WTC11 (cell line): ENCODE data around the gene PLEKHO2. TPM values are rescaled to one million over a fixed set of nuclear protein-coding genes. Genes with fewer than 3 reads are reported as not detected.

Experiments used
- ATAC-seq: fragments of 200-7000 bp; cut with Tn5 transposase; 2 replicates; pipeline ENCODE4 v1.10.0; 2021; ENCODE audit warnings: mild to moderate bottlenecking, moderate library complexity
- CTCF ChIA-PET: fragments of 300-600 bp; sonication (Branson Sonifier 250); formaldehyde crosslinking; loops from one replicate; lab custom pipeline; 2021; ENCODE audit warnings: antibody characterized with exemption; lab: Charles Lee
- POLR2A ChIA-PET: fragments of 350-600 bp; sonication (Branson Sonifier 250); formaldehyde crosslinking; loops from one replicate; lab custom pipeline; 2021; ENCODE audit warnings: antibody characterized with exemption; lab: Charles Lee
- DNase-seq: peaks from one replicate; pipeline ENCODE4 v3.0.0; 2021; ENCODE audit warnings: low spot score
- H3K27ac Mint-ChIP-seq: 2 replicates; pipeline ENCODE4 v1.8.0; 2021; ENCODE audit warnings: mixed read lengths
- H3K27me3 Mint-ChIP-seq: 2 replicates; pipeline ENCODE4 v1.8.0; 2021; ENCODE audit warnings: low read depth, mild to moderate bottlenecking, moderate library complexity, mixed read lengths
- H3K36me3 Mint-ChIP-seq: 2 replicates; pipeline ENCODE4 v1.8.0; 2021; ENCODE audit warnings: mixed read lengths
- H3K4me1 Mint-ChIP-seq: 2 replicates; pipeline ENCODE4 v1.8.0; 2022; ENCODE audit warnings: mixed read lengths
- H3K4me3 Mint-ChIP-seq: 2 replicates; pipeline ENCODE4 v1.8.0; 2021; ENCODE audit warnings: mild to moderate bottlenecking, moderate library complexity, mixed read lengths
- H3K9me3 Mint-ChIP-seq: 2 replicates; pipeline ENCODE4 v1.8.0; 2021; ENCODE audit warnings: mixed read lengths
- CREB1 ChIP-seq: sonication (generic); formaldehyde crosslinking; IDR thresholded peaks from 2 replicates; pipeline ENCODE4 v1.8.0; 2023; ENCODE audit warnings: mild to moderate bottlenecking, missing genetic modification reagents
- ELF4 ChIP-seq: sonication (generic); formaldehyde crosslinking; IDR thresholded peaks from 2 replicates; pipeline ENCODE4 v1.8.1; 2022; ENCODE audit warnings: low read depth, mild to moderate bottlenecking, moderate library complexity, missing genetic modification reagents
- FOXK1 ChIP-seq: sonication (generic); formaldehyde crosslinking; IDR thresholded peaks from 2 replicates; pipeline ENCODE4 v1.8.0; 2022; ENCODE audit warnings: mild to moderate bottlenecking, moderate library complexity, missing genetic modification reagents
- GRHL2 ChIP-seq: fragments of 250-450 bp; sonication (Bioruptor Pico); IDR thresholded peaks from 2 replicates; pipeline ENCODE4 v1.8.0; 2022; ENCODE audit warnings: mild to moderate bottlenecking, moderate library complexity; ENCODE audit not compliant: insufficient replicate concordance, severe bottlenecking
- IRF2 ChIP-seq: sonication (generic); formaldehyde crosslinking; IDR thresholded peaks from 2 replicates; pipeline ENCODE4 v1.8.0; 2022; ENCODE audit warnings: low read depth, missing genetic modification reagents, borderline replicate concordance
- JAZF1 ChIP-seq: fragments of 250-450 bp; sonication (Bioruptor Pico); IDR thresholded peaks from 2 replicates; pipeline ENCODE4 v1.9.0; 2021; ENCODE audit warnings: moderate library complexity, mild to moderate bottlenecking, inconsistent platforms
- NFYB ChIP-seq: sonication (generic); formaldehyde crosslinking; conservative IDR thresholded peaks from 2 replicates; pipeline ENCODE4 v1.8.0; 2022; ENCODE audit warnings: low read depth, missing genetic modification reagents
- OVOL2 ChIP-seq: fragments of 250-450 bp; sonication (Bioruptor Pico); IDR thresholded peaks from 2 replicates; pipeline ENCODE4 v1.9.0; 2021; ENCODE audit warnings: mild to moderate bottlenecking, borderline replicate concordance
- TEAD1 ChIP-seq: sonication (generic); formaldehyde crosslinking; IDR thresholded peaks from 2 replicates; pipeline ENCODE4 v1.8.0; 2022; ENCODE audit warnings: mild to moderate bottlenecking, missing genetic modification reagents
- ZBTB21 ChIP-seq: sonication (generic); formaldehyde crosslinking; IDR thresholded peaks from 2 replicates; pipeline ENCODE4 v1.8.1; 2023; ENCODE audit warnings: mild to moderate bottlenecking, missing genetic modification reagents, borderline replicate concordance
- ZNF121 ChIP-seq: sonication (generic); formaldehyde crosslinking; IDR thresholded peaks from 2 replicates; pipeline ENCODE4 v1.8.0; 2023; ENCODE audit warnings: missing genetic modification reagents
- ZNF263 ChIP-seq: sonication (generic); formaldehyde crosslinking; IDR thresholded peaks from 2 replicates; pipeline ENCODE4 v1.8.1; 2022; ENCODE audit warnings: low read depth, mild to moderate bottlenecking, moderate library complexity, missing genetic modification reagents
- ZNF396 ChIP-seq: fragments of 250-450 bp; sonication (Bioruptor Pico); IDR thresholded peaks from 2 replicates; pipeline ENCODE4 v1.8.0; 2021; ENCODE audit warnings: mild to moderate bottlenecking, moderate library complexity, borderline replicate concordance
- total RNA-seq: library from RNA; stranded (reverse); gene quantifications from 3 replicates; pipeline ENCODE4 v1.2.3, GENCODE V29; 2021
- TF ChIP-seq, protein P1 (sequence below): fragments of 250-450 bp; sonication (Bioruptor Pico); IDR thresholded peaks from 2 replicates; pipeline ENCODE4 v1.9.0; 2021; ENCODE audit warnings: mild to moderate bottlenecking
- TF ChIP-seq, protein P2 (sequence below): sonication (generic); formaldehyde crosslinking; IDR thresholded peaks from 2 replicates; pipeline ENCODE4 v1.8.1; 2023; ENCODE audit warnings: mild to moderate bottlenecking, moderate library complexity, missing genetic modification reagents
- TF ChIP-seq, protein P3 (sequence below): sonication (generic); formaldehyde crosslinking; IDR thresholded peaks from 2 replicates; pipeline ENCODE4 v1.8.1; 2022; ENCODE audit warnings: missing genetic modification reagents, borderline replicate concordance
- TF ChIP-seq, protein P4 (sequence below): sonication (generic); formaldehyde crosslinking; IDR thresholded peaks from 2 replicates; pipeline ENCODE4 v1.8.0; 2022; ENCODE audit warnings: mild to moderate bottlenecking, missing genetic modification reagents
- TF ChIP-seq, protein P5 (sequence below): sonication (generic); formaldehyde crosslinking; IDR thresholded peaks from 2 replicates; pipeline ENCODE4 v1.8.0; 2022; ENCODE audit warnings: mild to moderate bottlenecking, missing genetic modification reagents
- TF ChIP-seq, protein P6 (sequence below): sonication (generic); formaldehyde crosslinking; IDR thresholded peaks from 2 replicates; pipeline ENCODE4 v1.8.0; 2022; ENCODE audit warnings: mild to moderate bottlenecking, missing genetic modification reagents
- TF ChIP-seq, protein P7 (sequence below): sonication (generic); formaldehyde crosslinking; IDR thresholded peaks from 2 replicates; pipeline ENCODE4 v1.8.1; 2023; ENCODE audit warnings: mild to moderate bottlenecking, missing genetic modification reagents, moderate library complexity
- TF ChIP-seq, protein P8 (sequence below): sonication (generic); formaldehyde crosslinking; IDR thresholded peaks from 2 replicates; pipeline ENCODE4 v1.8.1; 2023; ENCODE audit warnings: mild to moderate bottlenecking, missing genetic modification reagents

Gene PLEKHO2
- total RNA-seq, 1 experiment from 2014 or later: 22.1 TPM

DNA sequence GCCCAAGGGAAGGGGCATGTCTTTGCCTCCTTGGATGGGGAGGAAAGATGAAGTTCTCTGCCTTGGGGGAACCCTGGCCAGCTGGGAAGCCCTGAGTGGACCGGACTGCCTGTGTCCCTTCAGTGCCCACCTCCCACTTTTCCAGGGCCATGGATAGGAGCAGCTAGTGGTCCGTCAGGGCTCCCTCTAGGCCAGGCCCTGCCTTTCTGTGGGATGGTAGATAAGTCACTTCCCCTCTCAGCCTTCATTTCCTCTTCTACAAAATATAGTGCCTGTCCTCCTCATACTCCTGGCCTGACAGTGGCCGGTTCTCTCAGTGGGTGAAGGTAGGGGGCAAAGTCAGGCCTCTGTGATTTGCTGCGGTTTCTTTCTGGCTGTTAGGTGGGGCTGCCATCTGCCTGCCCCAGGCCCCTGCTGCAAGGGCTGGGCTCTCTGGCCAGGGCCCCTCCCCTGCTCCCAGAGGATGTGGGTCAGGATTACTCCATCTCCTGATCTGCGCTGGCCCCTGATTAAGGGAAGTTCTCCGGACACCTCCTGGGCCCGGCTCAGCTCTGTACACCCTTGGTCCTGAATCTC is 1.4 kb downstream of the PLEKHO2 start:
- peak overlapping the region; percentile 91 for H3K4me3 Mint-ChIP-seq
- TF ChIP-seq ZNF396 (CRISPR knock-in tag) (no peak), OVOL2 (no peak), JAZF1 (CRISPR knock-in tag) (no peak), ZNF263 (CRISPR knock-in tag) (no peak), ELF4 (CRISPR knock-in tag) (no peak), IRF2 (CRISPR knock-in tag) (no peak), FOXK1 (CRISPR knock-in tag) (no peak), CREB1 (CRISPR knock-in tag) (no peak), NFYB (CRISPR knock-in tag) (no peak)
- TF ChIP-seq, protein P1, sequence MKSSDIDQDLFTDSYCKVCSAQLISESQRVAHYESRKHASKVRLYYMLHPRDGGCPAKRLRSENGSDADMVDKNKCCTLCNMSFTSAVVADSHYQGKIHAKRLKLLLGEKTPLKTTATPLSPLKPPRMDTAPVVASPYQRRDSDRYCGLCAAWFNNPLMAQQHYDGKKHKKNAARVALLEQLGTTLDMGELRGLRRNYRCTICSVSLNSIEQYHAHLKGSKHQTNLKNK: no peak
- TF ChIP-seq, protein P2, sequence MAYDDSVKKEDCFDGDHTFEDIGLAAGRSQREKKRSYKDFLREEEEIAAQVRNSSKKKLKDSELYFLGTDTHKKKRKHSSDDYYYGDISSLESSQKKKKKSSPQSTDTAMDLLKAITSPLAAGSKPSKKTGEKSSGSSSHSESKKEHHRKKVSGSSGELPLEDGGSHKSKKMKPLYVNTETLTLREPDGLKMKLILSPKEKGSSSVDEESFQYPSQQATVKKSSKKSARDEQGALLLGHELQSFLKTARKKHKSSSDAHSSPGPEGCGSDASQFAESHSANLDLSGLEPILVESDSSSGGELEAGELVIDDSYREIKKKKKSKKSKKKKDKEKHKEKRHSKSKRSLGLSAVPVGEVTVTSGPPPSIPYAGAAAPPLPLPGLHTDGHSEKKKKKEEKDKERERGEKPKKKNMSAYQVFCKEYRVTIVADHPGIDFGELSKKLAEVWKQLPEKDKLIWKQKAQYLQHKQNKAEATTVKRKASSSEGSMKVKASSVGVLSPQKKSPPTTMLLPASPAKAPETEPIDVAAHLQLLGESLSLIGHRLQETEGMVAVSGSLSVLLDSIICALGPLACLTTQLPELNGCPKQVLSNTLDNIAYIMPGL (CRISPR knock-in tag): no peak
- TF ChIP-seq, protein P3, sequence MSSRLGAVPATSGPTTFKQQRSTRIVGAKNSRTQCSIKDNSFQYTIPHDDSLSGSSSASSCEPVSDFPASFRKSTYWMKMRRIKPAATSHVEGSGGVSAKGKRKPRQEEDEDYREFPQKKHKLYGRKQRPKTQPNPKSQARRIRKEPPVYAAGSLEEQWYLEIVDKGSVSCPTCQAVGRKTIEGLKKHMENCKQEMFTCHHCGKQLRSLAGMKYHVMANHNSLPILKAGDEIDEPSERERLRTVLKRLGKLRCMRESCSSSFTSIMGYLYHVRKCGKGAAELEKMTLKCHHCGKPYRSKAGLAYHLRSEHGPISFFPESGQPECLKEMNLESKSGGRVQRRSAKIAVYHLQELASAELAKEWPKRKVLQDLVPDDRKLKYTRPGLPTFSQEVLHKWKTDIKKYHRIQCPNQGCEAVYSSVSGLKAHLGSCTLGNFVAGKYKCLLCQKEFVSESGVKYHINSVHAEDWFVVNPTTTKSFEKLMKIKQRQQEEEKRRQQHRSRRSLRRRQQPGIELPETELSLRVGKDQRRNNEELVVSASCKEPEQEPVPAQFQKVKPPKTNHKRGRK (CRISPR knock-in tag): no peak
- TF ChIP-seq, all 79 proteins: peak for 0
- Mint-ChIP-seq H3K4me1 (peaks cover 71% of the 10 kb centered on the region), H3K9me3 (no peaks in the 10 kb centered on the region), H3K27me3 (no peaks in the 10 kb centered on the region), H3K27ac (no peak overlapping the region), H3K36me3 (peaks cover 11% of the 10 kb centered on the region)
- ChIA-PET CTCF (interaction anchor here (0.6 to 1.3 kb wide), 5 partner anchors 51 to 235 kb away, joined by 3 to 5 read pairs (median 3); no protein-coding TSS in a partner anchor), POLR2A (interaction anchor here (0.7 to 1.2 kb wide), 2 partner anchors 17 to 176 kb away, joined by 5 read pairs; partner anchors contain the start of gene PIF1)
- no peak for DNase-seq
- ATAC-seq: no peak

DNA sequence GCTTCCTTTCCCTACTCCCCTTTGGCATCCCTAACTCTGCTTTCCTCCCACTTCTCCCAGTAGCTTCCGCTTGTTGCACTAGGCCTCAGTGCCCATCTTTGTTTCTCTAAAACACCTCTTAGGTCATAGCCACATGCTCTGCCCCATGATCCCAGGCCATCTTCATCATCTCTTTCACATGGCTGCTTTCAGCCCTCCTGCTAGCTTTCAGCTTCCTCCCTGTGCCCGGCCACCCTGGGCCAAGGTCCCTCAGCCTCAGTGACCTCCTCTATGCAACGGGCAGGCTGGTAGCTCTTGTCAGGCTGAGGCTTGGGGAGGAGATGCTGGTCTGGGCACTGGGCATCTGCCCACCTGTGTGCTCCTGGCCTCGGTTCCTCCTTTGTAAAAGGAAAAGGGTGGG is 2.3 kb downstream of the PLEKHO2 start:
- ChIA-PET CTCF (interaction anchor here (0.7 to 1.3 kb wide), 2 partner anchors 61 to 165 kb away, joined by 3 to 5 read pairs; no protein-coding TSS in a partner anchor), POLR2A (interaction anchor here (0.7 kb wide), 1 partner anchor 177 kb away, joined by 5 read pairs; no protein-coding TSS in a partner anchor)
- DNase-seq (no peak), ATAC-seq (no peak)
- peak overlapping the region; percentile 91 for H3K4me3 Mint-ChIP-seq
- peak overlapping the region; percentile 41 for H3K27ac Mint-ChIP-seq
- no peaks in the 10 kb centered on the region for H3K27me3 Mint-ChIP-seq
- peaks cover 66% of the 10 kb centered on the region for H3K4me1 Mint-ChIP-seq
- no peaks in the 10 kb centered on the region for H3K9me3 Mint-ChIP-seq
- H3K36me3 Mint-ChIP-seq: peaks cover 12% of the 10 kb centered on the region
- TF ChIP-seq, protein P4, sequence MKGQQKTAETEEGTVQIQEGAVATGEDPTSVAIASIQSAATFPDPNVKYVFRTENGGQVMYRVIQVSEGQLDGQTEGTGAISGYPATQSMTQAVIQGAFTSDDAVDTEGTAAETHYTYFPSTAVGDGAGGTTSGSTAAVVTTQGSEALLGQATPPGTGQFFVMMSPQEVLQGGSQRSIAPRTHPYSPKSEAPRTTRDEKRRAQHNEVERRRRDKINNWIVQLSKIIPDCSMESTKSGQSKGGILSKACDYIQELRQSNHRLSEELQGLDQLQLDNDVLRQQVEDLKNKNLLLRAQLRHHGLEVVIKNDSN (CRISPR knock-in tag): no peak
- TF ChIP-seq ZNF121: no peak
- TF ChIP-seq, protein P5, sequence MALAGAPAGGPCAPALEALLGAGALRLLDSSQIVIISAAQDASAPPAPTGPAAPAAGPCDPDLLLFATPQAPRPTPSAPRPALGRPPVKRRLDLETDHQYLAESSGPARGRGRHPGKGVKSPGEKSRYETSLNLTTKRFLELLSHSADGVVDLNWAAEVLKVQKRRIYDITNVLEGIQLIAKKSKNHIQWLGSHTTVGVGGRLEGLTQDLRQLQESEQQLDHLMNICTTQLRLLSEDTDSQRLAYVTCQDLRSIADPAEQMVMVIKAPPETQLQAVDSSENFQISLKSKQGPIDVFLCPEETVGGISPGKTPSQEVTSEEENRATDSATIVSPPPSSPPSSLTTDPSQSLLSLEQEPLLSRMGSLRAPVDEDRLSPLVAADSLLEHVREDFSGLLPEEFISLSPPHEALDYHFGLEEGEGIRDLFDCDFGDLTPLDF (CRISPR knock-in tag): no peak
- TF ChIP-seq ZBTB21 (CRISPR knock-in tag): no peak
- TF ChIP-seq, protein P6, sequence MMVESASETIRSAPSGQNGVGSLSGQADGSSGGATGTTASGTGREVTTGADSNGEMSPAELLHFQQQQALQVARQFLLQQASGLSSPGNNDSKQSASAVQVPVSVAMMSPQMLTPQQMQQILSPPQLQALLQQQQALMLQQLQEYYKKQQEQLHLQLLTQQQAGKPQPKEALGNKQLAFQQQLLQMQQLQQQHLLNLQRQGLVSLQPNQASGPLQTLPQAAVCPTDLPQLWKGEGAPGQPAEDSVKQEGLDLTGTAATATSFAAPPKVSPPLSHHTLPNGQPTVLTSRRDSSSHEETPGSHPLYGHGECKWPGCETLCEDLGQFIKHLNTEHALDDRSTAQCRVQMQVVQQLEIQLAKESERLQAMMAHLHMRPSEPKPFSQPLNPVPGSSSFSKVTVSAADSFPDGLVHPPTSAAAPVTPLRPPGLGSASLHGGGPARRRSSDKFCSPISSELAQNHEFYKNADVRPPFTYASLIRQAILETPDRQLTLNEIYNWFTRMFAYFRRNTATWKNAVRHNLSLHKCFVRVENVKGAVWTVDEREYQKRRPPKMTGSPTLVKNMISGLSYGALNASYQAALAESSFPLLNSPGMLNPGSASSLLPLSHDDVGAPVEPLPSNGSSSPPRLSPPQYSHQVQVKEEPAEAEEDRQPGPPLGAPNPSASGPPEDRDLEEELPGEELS (CRISPR knock-in tag): no peak
- TF ChIP-seq, protein P7, sequence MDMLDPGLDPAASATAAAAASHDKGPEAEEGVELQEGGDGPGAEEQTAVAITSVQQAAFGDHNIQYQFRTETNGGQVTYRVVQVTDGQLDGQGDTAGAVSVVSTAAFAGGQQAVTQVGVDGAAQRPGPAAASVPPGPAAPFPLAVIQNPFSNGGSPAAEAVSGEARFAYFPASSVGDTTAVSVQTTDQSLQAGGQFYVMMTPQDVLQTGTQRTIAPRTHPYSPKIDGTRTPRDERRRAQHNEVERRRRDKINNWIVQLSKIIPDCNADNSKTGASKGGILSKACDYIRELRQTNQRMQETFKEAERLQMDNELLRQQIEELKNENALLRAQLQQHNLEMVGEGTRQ (CRISPR knock-in tag): no peak
- no peak for TF ChIP-seq GRHL2 (CRISPR knock-in tag)
- TF ChIP-seq, protein P3 (CRISPR knock-in tag): no peak
- no peak for TF ChIP-seq TEAD1 (CRISPR knock-in tag)
- TF ChIP-seq, protein P8, sequence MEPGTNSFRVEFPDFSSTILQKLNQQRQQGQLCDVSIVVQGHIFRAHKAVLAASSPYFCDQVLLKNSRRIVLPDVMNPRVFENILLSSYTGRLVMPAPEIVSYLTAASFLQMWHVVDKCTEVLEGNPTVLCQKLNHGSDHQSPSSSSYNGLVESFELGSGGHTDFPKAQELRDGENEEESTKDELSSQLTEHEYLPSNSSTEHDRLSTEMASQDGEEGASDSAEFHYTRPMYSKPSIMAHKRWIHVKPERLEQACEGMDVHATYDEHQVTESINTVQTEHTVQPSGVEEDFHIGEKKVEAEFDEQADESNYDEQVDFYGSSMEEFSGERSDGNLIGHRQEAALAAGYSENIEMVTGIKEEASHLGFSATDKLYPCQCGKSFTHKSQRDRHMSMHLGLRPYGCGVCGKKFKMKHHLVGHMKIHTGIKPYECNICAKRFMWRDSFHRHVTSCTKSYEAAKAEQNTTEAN (CRISPR knock-in tag): no peak
